Activated CD8-positive, alpha-beta memory T cell treated with anti-CD3 and anti-CD28 coated beads, Interleukin-2, amount 50 U/mL, for 4 hours (primary cell): ENCODE measurements around the gene MYL9.
"Not testable (repeated sequence)": the region's sequence is repeated elsewhere in the genome, so short reads cannot be mapped to it uniquely, and the experiment has no call there.

ENCODE experiments used
- DNase-seq: peaks from one replicate; pipeline ENCODE4 v3.0.0-alpha.2; 2020

Gene MYL9

DNA sequence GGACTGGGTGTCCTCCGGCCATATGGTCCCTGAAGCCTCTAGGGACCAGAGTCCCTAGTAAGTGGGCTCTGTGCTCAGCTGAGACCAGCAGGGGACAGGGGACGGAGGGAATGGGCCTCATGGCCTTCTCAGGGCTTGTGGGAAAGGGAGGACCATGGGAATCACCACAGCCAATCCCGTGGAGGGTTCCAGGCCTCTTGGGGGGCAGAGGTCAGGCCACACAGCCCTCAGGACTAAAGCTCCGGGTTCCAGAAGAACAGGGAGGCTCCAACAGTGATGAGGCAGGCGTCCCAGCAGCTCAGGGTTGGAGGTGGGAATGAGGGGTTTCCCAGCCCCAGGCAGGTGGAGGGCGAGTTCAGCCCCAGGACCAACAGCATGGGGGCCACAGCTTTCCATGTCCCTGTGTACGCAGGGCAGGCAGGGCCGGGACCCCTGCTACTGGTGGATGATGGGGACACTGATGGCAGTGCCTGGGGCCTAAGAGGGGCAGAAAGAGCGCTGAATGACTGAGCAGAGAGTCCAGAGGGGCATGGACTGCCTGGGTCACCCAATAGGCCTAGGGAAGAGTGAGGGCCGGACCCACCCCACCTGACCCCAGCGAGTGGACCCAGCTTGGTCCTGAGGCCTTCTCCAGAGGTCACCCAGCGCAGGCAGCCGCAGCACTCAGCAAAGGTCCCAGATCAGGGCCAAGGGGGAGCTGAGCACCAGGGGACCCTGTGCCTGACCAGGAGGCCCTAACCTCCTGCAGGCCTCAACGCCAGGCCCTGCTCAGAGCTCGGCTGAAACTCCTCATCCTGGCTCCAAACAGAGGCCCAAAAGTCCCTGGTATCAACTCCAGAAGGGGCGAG lies 8.8 kb downstream of the MYL9 start:
- DNase-seq, result no peak

DNA sequence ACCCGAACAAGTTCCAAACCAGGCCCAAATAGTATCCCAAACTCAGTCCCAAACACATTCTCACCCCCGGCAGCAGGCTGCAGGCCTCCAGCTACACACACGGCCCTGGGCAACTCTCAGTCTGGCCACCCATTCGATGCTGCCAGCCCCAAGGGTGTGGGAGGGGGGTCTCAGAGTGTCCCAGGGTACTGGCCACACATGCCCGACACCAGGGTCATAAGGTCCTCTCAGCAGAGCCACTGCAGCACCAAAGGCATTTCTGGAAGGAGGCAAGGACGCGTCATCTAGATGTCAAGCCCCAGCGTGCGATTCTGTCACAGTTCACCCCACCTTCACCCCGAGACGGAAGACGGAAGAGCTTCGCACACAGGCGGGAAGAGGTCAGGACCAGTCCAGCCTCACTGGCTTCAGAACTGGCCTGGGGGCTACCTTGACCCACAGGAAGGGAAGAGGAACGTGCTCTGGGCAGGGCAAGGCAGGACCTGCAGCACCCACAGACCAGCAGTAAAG lies 9.5 kb downstream of the MYL9 start:
- no peak for DNase-seq

DNA sequence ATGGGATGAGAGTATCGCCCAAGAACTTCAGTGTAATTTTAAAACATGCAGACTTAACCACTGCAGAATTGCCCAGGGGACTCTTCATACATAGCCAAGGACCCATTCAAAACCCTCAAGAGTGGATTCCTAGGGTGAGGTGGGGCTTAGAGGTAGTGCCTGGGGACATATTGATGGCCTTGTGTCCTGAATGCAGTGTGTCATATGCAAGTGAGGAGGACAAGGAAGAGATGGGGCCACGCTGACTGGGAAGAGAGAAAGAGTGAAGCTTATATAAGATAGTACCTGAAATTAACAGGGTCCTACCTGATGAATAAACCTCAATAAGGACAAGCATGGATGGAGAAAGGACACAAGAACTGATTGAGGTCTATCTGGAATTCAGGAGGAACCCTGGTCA lies 13.9 kb downstream of the MYL9 start:
- no peak for DNase-seq

DNA sequence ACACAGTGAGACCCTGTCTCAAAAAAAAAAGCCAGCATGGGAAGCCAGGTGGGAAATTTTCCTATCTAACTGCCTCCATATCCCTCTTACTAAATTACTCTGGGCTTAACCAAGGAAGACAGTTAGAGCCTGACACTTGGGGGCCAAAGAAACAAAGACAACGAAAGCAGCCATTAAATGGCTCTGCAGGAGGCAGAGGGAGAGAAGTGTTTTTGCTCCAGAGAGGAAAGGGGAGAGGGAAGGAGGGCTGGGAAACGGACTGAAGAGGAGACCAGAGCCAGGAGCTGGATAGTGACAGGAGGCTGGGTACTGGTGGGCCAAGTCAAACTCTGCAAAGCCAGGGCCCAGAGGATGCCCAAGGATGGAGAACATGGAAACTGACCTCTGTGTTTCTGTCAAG lies 21.4 kb downstream of the MYL9 start:
- DNase-seq, result no peak

DNA sequence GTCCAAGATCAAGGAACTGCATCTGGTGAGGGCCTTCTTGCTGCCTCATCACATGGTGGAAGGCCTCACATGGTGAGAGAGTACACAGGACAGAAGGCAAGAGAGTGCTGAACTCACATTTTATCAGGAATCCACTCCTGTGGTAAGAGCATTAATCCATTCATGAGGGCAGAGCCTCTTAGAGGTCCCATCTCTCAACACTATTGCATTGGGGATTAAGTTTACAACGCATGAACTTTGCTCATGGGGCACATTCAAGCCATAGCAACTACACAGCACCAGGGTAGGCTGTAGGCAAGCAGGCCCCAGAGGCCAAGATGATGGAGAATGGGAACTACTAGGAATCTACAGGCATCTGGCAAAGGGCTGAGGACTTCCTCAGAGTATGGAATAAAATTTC lies 22.1 kb downstream of the MYL9 start:
- DNase-seq, result no peak

DNA sequence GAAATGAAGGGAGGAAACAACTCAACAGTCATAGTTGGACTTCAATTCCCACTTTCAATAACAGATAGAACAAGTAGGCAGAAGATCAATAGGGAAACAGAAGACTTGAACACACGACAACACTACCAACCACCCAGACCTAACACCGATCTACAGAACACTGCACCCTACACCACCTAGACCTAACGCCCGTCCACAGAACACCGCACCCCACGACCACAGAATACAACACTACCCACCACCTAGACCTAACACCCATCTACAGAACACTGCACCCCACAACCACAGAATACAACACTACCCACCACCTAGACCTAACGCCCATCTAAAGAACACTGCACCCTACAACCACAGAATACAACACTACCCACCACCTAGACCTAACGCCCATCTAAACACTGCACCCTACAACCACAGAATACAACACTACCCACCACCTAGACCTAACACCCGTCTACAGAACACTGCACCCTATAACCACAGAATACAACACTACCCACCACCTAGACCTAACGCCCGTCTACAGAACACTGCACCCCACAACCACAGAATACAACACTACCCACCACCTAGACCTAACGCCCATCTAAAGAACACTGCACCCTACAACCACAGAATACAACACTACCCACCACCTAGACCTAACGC lies 22.9 kb downstream of the MYL9 start:
- DNase-seq, result not testable (repeated sequence)

DNA sequence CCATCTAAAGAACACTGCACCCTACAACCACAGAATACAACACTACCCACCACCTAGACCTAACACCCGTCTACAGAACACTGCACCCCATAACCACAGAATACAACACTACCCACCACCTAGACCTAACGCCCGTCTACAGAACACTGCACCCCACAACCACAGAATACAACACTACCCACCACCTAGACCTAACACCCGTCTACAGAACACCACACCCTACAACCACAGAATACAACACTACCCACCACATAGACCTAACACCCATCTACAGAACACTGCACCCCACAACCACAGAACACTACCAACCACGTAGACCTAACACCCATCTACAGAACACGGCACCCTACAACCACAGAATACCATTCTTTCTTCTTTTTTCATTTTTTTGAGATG lies 23.4 kb downstream of the MYL9 start:
- not testable (repeated sequence) for DNase-seq

DNA sequence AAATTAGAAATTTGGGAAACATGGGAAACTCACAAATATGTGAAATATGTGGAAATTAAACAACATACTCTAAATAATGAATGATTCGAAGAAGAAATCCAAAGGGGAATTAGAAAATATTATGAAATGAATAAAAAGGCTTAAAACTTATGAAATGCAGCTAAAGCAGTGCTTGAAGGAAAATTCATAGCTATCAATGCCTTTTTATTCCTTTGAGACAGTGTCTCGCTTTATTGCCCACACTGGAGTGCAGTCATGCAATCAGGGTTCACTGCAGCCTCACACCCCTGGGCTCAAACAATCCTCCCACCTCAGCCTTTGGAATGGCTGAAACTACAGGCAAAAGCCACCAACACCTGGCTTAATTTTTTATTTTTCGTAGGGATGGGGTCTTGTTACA lies 24.2 kb downstream of the MYL9 start:
- DNase-seq, result no peak

DNA sequence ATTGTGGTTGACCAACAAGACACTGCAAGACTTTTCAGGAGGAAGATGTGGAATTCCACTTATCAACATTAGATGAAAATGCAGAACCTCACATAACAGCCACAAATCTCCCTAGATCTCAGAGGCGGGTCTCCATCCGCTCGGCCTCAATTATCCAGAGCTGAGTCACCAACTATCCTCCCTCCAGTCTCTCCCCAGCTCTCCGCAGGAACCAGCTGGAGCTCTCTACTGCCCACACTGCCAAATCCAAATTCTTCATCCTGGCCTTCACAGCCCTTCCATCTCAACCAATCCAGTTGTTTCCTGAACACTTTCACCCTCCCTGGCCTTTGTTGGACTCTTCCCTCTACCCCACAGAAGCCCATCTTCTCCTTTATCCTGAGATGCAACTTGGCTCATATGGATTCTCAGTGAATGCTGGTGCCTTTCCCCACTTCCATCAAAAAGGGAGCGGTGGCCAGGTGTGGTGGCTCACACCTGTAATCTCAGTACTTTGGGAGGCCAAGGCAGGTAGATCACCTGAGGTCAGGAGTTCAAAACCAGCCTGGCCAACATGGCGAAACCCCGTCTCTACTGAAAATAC lies 28.6 kb downstream of the MYL9 start:
- no peak for DNase-seq

DNA sequence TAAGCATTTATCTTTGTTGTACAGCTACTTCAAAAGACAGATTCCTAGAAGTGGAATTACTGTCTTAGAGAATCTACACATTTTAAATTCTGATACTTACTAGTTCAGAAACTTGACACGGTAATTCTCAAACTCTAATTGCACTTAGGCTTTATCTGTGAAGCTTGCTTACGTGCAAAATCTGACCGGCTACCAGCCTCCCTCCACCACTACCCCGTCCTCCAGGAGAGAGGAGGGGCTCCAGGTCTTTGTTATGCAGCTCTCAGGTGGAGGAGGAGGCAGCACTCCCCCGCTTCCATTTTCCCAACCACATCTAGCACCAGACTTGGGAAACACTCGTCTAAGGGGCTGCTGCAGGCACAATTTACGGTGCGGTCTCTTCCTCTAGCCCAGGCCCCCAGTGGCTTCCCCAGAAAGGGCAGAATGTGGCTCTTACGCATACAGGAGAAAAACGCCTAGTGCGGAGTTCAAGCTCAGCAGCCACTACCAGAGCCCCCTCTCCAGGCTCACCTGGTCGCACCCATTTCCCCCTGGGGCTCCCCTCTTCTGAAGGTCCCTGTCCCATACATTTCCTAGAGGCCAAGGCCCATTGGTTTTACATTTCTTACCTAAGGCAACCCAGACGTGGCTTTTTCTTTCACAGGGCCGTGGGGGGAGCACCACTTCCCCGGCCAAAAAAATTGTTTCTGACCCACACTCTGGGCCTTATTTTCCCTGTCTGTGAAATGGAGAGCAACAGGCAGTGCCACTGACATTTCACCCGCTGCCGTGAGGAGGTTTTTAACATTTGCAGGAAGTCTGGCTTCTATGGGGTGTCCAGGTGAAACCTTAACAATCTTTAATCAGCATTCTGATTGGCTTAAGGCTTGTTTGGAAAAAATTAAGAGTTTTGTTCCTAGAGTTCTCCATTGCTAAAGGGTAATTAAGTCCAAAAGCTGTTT lies 30.5 kb downstream of the MYL9 start:
- DNase-seq, result no peak

DNA sequence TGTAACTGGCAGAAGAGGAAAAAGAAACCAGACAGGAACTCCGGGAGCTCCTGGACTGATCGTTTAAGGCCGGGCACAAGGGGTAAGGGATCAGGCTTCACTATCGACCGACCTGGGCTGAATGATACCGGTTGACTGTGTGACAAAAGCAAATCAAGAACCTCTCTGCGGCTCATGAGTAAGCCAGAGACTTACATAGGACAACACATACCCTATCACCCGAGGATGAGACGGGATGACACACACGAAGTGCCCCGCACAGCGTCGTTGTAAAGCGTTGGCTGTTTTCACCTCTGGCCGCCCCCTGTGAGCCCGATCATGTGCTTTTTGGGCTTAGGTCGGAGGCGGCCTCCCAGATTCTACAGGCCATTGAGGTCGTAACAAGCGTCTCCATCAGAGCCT lies 31.4 kb downstream of the MYL9 start:
- DNase-seq, result peak; percentile 71

DNA sequence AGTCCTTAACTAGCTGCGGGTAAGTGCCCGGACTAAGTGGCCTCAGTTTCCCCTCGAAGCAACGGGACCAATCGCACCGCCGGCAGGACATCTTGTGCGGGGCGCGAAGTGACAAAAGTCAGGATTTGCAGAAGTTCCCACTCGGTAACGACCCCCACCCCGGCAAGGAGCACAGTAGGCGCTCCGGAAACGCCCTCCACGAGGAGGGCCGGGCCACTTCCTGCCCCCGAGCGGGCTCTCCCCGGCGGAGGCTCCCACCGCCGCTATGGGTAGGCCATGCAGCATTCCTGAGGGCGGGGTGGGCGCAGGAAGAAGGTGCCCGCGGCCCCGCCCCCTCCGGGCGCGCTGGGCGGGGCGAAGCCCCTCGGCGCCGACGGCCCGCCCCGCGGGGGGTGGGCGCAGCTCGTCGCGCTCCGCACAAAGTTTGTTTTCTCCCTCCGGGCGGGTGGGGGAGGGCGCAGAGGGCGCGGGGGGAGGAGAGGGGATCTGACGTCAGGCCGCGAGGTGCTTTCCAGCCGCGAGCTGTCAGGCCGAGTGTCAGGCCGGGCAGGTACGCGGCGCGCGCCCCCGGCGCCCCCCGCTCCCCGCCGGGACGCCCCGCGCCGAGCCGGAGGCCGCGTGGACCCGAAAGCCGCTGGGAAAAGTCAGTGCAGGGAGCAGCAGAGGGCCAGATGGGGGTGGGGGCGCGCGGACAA lies 31.9 kb downstream of the MYL9 start, which contains the start of gene TGIF2:
Gene TGIF2 (plus strand): TSS at position 495 of the 695 bp plus-strand sequence. CDS start 5,178 bp downstream, outside the sequence.
- peak; percentile 90 for DNase-seq

DNA sequence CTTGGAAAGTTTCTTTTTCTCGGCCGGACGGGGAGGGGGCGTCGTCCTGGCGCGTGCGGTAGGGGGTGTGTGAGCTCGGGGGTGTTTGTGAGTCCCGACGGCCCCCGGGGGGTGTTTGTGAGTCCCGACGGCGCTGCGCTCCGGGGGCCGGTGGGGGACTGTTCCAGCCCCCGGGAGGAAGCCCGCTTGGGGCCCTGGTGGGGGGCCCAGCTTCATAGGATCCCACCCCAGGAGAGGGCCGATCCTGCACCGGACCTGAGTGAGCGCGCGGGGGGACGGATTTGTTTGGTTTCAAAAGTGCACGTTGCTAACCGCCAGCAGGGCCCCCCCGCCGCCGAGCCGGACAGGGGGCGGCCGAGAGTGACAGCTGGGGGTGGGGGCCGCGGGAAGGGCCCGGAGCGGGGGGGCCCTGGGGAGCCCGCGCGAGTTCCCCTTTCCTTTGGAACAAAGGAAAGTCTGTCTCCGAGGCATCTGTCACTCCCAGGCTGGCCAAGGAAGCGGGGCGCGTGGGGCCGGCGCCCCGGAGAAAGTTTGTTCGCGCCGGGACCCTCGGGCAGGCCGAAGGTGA lies 32.6 kb downstream of the MYL9 start:
- peak; percentile 46 for DNase-seq

DNA sequence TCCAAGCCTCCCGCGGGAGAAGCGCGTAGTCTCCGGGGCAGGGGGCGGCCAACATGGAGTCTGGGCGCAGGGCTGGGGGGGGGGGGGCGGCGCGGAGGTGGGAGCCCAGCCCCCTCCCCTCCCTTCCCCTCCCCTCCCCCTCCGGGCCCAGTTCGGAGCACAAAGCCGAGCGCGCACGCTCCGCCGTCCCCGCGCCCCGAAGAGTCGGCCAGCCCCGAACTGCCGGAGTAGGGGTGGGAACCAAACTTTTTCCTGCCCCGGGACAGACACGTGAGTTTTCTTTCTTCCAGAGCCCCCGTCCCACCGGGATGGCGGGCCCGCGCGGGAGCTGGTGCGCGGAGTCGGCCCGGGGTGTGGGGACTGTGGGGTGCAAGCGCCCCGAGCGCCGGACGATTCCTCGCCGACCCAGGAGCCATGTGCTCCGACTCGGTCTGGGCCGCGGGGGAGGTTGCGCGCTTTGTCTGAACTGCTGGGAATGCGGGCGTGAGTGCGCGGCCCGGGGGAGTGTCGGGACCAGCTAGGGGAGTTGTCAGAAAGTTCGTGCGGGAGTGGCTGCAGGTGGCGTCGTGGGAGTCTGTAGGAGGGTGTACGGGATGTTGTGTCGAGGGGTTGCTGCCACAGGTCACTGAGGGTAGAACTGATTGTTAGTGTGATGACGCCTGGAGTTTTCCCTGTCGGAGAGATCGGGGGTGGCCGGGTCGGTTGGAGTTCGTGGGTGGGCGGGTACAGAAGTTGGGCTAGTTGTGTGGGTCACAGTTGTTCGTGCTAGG lies 33.2 kb downstream of the MYL9 start:
- DNase-seq, result peak; percentile 65

DNA sequence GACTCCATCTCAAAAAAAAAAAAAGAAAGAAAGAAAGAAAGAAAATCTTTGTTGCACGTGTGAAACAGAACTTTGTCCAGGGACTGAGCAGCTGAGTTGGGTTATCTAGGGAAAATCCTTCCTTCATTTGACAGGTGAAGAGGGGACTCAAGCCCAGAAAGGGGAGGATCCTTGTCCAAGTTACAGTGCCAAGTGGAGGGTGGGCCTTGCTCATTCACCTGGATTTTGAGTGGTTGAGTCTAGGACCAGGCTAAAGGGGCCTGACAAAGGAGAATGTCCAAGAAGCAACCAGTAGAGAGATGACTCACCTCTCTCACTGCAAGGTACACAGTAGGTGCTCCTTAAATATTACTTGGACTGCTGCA lies 34.7 kb downstream of the MYL9 start:
- no peak for DNase-seq

DNA sequence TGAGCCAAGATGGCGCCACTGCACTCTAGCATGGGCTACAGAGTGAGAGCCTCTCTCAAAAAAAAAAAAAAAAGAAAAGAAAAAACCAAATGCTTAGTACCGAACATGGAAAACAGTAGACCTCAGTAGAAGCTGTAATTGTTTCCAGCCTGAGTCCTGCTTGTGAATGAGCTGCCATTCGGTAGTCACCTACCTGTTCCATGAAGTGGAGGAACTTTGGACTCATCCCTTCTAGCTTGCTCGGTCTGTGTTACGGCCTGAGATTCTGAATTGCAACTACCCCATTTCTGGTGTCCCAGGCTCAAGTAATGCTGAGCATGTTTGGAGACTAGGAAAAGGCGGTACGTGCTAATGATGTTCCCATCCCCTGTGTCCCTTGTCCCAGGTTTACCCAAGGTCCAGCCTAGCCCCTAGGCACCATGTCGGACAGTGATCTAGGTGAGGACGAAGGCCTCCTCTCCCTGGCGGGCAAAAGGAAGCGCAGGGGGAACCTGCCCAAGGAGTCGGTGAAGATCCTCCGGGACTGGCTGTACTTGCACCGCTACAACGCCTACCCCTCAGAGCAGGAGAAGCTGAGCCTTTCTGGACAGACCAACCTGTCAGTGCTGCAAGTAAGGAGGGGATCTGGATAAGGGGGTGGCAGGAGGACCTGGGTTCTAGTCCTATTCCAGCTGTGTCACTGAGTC lies 37.2 kb downstream of the MYL9 start:
- DNase-seq, result no peak

DNA sequence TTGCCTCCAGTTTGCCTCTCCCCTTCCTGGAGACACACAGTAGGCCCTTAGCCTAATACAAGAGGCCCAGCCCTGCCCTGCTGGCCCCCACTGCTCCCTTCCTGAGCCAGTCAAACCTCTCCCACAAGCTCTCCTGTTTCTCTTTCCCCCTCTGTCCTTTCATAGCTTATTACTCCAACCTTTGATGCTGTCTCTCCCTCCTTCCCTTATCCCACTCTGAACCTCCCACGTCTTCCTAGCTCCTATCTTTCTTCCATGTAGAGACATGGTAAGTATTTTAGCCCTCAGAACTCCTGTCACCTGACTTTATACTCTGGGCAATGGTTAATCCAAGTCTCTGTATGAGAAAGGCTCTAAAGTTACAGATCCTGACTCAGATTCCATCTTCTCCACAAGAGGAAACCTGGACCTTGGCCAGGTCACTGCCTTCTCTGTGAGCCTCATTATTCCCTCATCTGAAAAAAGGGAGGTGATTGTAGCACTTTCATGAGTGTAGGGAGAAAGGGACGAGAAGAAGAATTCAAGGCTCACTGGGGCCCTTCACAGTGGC lies 38.8 kb downstream of the MYL9 start:
- DNase-seq, result no peak

DNA sequence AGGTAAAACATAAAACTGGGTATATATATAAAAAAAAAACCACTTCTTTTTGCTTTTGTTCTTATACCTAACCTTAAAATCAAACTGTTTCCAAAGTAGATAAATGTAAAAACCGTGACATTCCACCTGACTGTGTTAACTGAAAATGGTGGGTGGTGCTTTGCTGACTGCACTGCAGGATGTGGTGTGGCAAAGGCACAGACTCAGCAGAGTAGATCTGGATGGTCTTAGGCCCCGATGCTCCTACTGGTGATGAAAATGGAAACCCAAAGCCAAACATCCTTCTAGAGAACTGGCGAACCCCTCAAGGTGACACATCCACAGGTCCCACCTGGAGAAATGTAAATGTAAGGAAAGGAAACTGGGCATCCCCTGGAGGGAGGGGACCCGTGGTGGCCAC lies 41.0 kb downstream of the MYL9 start:
- no peak for DNase-seq

DNA sequence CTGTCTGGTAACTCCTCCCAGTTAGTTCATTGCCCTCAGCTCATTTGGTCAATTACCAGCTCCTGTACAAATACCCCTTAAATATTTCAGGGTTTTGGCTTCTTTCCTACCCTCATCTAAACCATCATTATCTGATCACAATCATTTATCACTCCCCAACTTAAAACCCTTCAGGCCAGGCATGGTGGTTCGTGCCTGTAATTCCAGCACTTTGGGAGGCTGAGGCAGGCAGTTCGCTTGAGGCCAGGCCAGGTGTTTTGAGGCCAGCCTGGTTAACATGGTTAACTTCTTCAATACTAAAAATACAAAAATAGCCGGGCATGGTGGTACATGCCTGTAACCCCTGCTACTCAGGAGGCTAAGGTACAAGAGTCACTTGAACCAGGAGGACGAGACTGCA lies 41.5 kb downstream of the MYL9 start:
- no peak for DNase-seq

DNA sequence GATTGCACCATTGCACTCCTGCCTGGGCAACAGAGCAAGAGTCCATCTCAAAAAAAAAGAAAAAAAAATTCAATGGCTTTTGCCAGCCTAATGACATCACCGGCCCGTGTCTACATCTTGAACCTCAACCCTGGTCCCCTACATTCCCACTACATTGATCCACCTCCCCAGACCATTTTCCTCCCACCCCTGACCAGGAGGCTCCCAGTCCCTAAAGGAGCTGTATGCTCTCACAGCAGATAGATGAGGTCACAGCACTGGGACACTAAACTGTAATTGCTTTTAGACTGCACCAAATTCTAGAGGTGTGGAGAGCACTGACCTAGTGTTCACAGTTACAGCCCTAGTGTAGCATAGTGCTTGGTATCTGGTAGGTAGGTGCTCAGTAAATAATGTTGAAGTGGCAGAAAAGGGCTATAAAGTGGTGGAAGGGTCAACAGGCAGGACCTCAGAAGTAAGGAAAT lies 42.7 kb downstream of the MYL9 start:
- DNase-seq, result no peak
